ENCODE measurements around the gene ZNF232.
"Not testable (repeated sequence)": the region's sequence is repeated elsewhere in the genome, so short reads cannot be mapped to it uniquely, and the experiment has no call there.

Gene ZNF232

GRCh38 chr17:5092218-5093010 is 19.3 kb downstream of the ZNF232 start:
- no peak overlapping the region for H3K4me3 ChIP-seq (ENCODE audit: severe bottlenecking)
- no peaks in the 10 kb centered on the region for H3K4me1 ChIP-seq (ENCODE audit: insufficient read depth, poor library complexity, severe bottlenecking)
- H3K27ac ChIP-seq (ENCODE audit: poor library complexity, severe bottlenecking) = no peak overlapping the region
- DNase-seq (ENCODE audit: low spot score) (no peak), ATAC-seq (ENCODE audit: low read depth) (no peak)
- peaks cover 4% of the 10 kb centered on the region for H3K27me3 ChIP-seq (ENCODE audit: insufficient read depth, poor library complexity, severe bottlenecking)
- H3K9me3 ChIP-seq (ENCODE audit: severe bottlenecking) = peaks cover 48% of the 10 kb centered on the region
- peaks cover 26% of the 10 kb centered on the region; the same call in 1 of the 2 replicates for H3K36me3 ChIP-seq (ENCODE audit: low read depth)
- TF ChIP-seq CTCF (IDR thresholded peaks at IDR 0.05; ENCODE audit: poor library complexity, severe bottlenecking) = no peak

- Histone ChIP-seq H3K36me3 (ENCODE audit: low read depth) (no peaks in the 10 kb centered on the region), H3K27ac (ENCODE audit: poor library complexity, severe bottlenecking) (no peak overlapping the region), H3K9me3 (ENCODE audit: severe bottlenecking) (no peaks in the 10 kb centered on the region), H3K27me3 (ENCODE audit: insufficient read depth, poor library complexity, severe bottlenecking) (no peaks in the 10 kb centered on the region), H3K4me3 (ENCODE audit: severe bottlenecking) (no peak overlapping the region), H3K4me1 (ENCODE audit: insufficient read depth, poor library complexity, severe bottlenecking) (no peaks in the 10 kb centered on the region)
- ATAC-seq (ENCODE audit: low read depth) (no peak), DNase-seq (ENCODE audit: low spot score) (no peak)
- no peak for TF ChIP-seq CTCF (IDR thresholded peaks at IDR 0.05; ENCODE audit: poor library complexity, severe bottlenecking)
These were observed 31.1 kb downstream of the ZNF232 start for GRCh38 chr17:5080591-5080990.

GRCh38 chr17:5078106-5079028 is 33.3 kb downstream of the ZNF232 start, which contains the start of gene ZFP3:
Gene ZFP3 (plus strand): TSS chr17:5078467. CDS start chr17:5091505, 13,038 bp downstream.
- H3K27ac ChIP-seq (ENCODE audit: poor library complexity, severe bottlenecking) = peak within 1 kb of the TSS; percentile 4
- TF ChIP-seq CTCF (IDR thresholded peaks at IDR 0.05; ENCODE audit: poor library complexity, severe bottlenecking) = no peak
- peak within 1 kb of the TSS; percentile 47 for H3K4me3 ChIP-seq (ENCODE audit: severe bottlenecking)
- peak; percentile 90 for ATAC-seq (ENCODE audit: low read depth)
- no peaks in the 10 kb centered on the region for H3K9me3 ChIP-seq (ENCODE audit: severe bottlenecking)
- peak; percentile 74 for DNase-seq (ENCODE audit: low spot score)
- H3K36me3 ChIP-seq (ENCODE audit: low read depth) = no peaks in the 10 kb centered on the region
- H3K27me3 ChIP-seq (ENCODE audit: insufficient read depth, poor library complexity, severe bottlenecking) = no peaks in the 10 kb centered on the region
- no peaks in the 10 kb centered on the region for H3K4me1 ChIP-seq (ENCODE audit: insufficient read depth, poor library complexity, severe bottlenecking)

GRCh38 chr17:5077781-5078105 is 33.9 kb downstream of the ZNF232 start:
- H3K27me3 ChIP-seq (ENCODE audit: insufficient read depth, poor library complexity, severe bottlenecking) = no peaks in the 10 kb centered on the region
- H3K9me3 ChIP-seq (ENCODE audit: severe bottlenecking) = no peaks in the 10 kb centered on the region
- DNase-seq (ENCODE audit: low spot score) = no peak
- H3K27ac ChIP-seq (ENCODE audit: poor library complexity, severe bottlenecking) = peak overlapping the region; percentile 4
- no peak for TF ChIP-seq CTCF (IDR thresholded peaks at IDR 0.05; ENCODE audit: poor library complexity, severe bottlenecking)
- no peaks in the 10 kb centered on the region for H3K36me3 ChIP-seq (ENCODE audit: low read depth)
- no peaks in the 10 kb centered on the region for H3K4me1 ChIP-seq (ENCODE audit: insufficient read depth, poor library complexity, severe bottlenecking)
- no peak; the same call in 2 of the 3 replicates for ATAC-seq (ENCODE audit: low read depth)
- peak overlapping the region; percentile 47 for H3K4me3 ChIP-seq (ENCODE audit: severe bottlenecking)

- H3K4me1 ChIP-seq (ENCODE audit: insufficient read depth, poor library complexity, severe bottlenecking); H3K9me3 ChIP-seq (ENCODE audit: severe bottlenecking); H3K27ac ChIP-seq (ENCODE audit: poor library complexity, severe bottlenecking); H3K27me3 ChIP-seq (ENCODE audit: insufficient read depth, poor library complexity, severe bottlenecking); ATAC-seq (ENCODE audit: low read depth); DNase-seq (ENCODE audit: low spot score); H3K36me3 ChIP-seq (ENCODE audit: low read depth): not testable (repeated sequence)
- H3K4me3 ChIP-seq (ENCODE audit: severe bottlenecking) = peak overlapping the region; percentile 47
These were observed 34.4 kb downstream of the ZNF232 start for GRCh38 chr17:5077275-5077674.

GRCh38 chr17:5075472-5075871 is 36.2 kb downstream of the ZNF232 start:
- H3K4me3 ChIP-seq (ENCODE audit: severe bottlenecking); H3K27me3 ChIP-seq (ENCODE audit: insufficient read depth, poor library complexity, severe bottlenecking); DNase-seq (ENCODE audit: low spot score); ATAC-seq (ENCODE audit: low read depth); H3K9me3 ChIP-seq (ENCODE audit: severe bottlenecking); H3K27ac ChIP-seq (ENCODE audit: poor library complexity, severe bottlenecking); H3K4me1 ChIP-seq (ENCODE audit: insufficient read depth, poor library complexity, severe bottlenecking); H3K36me3 ChIP-seq (ENCODE audit: low read depth): not testable (repeated sequence)
